GM19023 (cell line): ENCODE results near the gene GALNTL6.

ENCODE experiments used
- ATAC-seq: cut with Tn5 transposase; IDR thresholded peaks from one replicate; pipeline ENCODE4 v1.9.1; 2021; ENCODE audit warnings: mild to moderate bottlenecking, moderate library complexity; ENCODE audit not compliant: unreplicated experiment

GALNTL6 gene

DNA sequence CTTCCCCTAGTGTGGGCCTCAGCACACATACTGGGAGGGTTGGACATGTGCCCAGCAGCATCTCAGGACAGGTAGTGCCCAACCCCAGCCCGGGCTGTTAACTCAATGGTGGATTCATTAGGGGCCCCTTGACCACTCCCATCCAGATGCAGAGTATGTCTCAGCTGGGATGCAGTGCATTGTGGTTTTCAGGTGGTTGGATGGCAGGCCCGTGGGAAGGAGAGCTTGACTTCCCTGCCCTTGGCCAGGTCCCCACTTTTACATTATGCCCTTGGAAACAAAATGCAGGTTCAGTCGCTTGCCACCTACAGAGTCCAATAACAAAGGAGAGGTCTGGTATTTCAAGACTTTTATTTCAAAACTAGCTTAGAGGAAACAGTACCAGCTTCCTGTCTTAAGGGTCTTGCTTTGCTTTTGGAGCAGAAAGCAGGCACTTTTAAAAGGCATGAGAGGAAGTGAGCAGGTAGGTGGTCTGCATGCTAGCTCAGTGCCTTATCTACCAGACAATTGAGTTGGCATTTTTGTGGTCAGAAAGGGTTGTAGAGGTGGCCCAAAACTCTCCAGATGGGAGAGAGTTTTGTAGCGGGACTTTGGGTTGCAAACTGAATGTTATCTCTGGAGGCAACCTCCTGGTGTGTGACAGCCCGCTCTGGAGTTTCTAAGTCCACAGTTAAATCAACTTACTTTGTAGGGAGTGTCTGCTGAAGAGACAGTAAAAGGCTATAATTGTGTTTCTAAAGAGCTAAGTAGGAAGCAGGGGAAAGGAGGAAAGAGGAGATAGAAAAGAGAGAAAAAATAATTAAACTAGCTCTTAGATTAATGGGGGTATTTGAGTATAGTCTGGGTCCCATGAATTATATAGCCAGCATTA is 171.0 kb downstream of the GALNTL6 start:
- ATAC-seq: no peak

DNA sequence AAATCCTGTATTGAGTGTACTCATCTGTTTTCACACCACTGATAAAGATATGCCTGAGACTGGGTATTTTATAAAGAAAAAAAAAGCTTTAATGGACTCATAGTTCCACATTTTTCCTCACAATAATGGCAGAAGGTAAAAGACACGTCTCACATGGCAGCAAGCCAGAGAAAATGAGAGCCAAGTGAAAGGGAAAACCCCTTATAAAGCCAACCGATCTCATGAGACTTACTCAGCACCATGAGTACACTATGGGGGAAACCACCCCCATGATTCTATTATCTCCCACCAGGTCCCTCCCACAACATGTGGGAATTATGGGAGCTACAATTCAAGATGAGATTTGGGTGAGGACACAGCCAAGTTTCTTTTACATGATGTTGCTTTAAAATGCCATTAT is 171.9 kb downstream of the GALNTL6 start:
- ATAC-seq: no peak

DNA sequence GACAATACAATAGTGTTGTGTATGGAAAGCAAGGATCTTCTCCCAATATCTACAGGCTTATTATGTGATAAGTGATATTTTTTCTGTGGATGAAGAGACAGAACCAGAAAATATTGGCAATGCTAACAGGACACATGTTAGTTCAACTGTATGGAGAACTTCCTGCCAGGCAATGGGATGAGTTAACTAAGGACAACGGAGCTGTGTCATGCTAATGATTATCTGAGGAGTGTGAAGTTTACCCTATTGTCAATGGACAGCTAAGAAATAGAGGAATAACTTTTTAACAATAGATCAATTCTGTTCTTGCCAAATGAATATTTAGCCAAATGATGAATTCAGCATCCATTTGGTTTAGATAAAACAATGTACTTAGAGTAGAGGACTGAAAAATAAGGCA is 180.0 kb downstream of the GALNTL6 start:
- ATAC-seq: no peak

DNA sequence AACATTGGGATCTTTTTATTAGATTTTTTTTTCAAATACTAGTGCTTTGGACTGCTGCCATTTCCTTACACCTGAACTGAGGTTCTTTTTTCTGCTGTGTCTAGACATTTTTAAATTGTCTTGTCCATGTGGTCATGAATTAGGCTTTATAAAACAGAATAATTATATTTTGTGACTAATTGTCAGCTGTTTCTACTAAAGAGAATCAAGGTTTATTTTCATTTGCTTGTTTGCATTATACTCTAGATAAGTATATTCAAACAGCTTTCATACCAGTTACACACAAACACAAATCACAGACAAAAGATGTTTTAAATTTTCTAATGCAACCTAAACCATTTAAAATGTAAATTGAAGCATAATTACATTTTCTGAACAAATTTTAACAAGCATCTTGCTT is 194.7 kb downstream of the GALNTL6 start:
- ATAC-seq: no peak

DNA sequence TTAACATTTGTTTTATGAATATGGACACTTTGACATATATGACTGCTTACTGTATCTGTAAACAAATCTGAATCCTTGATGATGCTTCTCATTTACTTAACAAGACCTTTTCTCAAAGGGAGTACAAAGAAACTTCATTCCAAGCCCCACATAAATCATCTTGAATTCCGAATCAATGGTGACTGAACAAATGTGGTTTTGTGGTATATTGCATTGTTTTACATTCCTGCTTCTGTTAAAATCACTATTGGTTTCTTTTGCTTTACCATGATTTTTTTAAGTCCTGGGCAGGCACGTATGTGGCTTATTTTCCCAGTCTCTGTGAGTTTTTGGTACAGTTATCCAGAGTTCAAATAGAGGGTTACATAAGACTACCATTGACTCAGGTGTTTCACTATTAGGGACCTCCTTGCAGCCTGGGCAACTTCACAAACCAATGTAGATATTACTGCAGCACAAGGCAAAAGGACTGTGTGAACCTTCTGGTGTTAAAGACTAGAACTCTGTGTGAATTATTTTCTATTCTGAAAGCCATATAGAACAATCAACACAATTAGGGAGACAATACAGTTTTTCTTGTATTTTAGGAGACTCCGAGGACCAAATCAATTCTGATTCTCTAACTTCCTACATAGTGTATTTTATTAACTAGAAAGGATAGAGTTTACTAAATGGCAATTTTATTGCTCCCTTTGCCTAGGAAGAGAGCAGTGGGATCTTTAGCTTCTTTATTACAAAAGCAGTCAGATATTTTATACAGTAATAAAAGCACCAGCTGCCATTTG is 196.4 kb downstream of the GALNTL6 start:
- ATAC-seq: no peak

DNA sequence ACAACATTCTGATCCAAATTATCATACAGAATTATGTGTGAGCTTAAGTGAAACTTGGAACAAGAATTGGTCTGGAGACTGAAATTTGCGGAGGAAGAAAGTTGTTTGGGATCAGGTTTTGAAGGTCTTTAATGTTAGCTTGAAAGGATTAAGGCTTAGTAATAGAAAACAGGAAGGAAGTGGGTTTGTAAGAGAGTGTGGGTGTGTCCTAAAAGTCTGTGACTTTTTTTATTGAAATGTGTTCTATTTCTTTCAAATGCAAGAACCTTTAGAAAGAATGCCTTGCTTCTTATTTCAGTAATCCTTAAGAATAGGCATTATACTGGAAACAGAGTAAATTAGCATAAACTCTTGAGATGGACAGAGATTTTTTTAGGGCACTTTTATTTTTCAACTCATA is 198.0 kb downstream of the GALNTL6 start:
- no peak for ATAC-seq

DNA sequence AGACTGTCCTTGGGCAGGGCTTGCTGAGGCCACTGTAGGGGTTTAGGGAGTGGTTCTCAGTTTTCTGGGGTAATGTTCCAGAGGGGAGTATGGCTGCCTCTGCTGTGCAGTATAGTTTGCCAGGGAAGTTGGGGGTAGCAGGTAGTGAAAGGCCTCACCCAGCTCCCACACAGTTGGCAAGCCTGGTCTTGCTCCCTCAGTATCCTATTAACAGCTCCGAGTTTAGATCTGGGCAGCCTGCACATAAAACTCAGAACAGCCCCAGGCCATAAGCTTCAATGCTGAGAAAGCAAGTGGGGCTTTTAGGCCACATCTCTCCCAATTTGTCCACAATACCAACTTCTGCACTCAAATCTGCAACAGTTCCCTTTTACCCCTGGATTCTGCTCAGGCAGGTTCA is 205.2 kb downstream of the GALNTL6 start:
- no peak for ATAC-seq

DNA sequence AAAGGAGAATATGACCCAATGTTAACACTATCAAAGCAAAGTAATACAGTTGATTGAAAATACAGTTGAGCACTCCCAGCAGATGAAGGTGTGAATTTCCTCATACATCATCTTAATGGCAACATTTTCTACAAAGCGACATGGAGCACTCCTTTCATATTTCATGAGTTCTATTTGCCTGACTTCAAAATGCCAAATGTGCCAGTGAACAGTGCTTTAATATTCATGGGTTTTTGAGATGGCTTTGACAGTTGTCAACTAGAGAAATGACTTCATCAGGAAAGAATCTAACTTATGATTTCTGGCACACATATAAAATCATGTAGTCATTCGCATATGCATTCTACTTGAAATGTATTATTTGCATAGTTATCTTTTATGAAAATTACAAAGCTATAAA is 222.4 kb downstream of the GALNTL6 start:
- no peak for ATAC-seq

DNA sequence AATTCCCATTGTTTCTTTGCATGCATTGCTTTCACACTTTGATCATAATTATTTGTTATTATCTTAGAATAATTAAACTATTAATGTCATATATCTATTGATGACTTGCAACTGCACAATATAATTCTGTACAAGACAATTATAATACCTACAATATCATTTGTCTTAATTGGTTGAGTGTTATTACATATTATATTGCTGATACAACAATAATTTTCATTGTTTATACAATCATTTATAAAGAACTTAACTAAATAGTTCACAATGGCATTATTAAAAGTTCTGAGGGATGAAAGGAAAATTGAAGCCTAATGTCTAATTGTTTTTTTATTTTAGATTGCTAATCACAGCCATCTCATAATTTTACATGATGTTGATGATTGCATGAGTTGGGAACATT is 227.6 kb downstream of the GALNTL6 start:
- ATAC-seq: no peak

DNA sequence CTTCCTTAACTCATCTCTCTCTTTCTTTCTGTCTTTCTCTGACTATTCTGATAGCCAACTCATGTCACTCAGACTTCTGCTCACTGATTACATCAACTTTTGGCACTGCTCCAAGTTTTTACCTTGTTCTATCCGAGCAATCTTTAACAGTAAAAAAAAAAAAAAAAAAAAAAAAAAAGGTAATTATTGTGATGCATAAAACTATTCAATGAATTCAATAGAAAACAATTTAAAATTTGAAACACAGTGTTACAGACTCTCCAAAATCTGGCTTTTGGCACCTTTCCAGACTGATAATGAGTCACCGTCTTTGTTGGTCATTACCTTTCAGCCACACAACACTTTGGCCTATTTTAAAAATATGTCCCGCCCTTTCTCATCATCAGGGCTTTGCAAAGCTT is 229.5 kb downstream of the GALNTL6 start:
- no peak for ATAC-seq

DNA sequence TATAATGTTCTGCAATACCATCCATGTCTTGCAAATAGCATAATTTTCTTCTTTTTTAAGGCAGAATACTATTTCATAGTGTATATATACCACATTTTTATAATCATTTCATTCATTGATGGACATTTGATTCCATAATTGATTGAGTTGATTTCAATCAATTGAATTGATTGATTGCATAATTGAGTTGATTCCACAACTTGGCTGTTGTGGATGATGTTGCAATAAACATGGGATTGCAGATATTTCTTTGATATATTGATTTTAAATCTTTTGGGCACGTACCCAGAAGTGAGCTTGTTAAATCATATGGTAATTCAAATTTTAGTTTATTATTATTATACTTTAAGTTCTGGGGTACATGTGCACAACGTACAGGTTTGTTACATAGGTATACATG is 232.8 kb downstream of the GALNTL6 start:
- ATAC-seq: no peak

DNA sequence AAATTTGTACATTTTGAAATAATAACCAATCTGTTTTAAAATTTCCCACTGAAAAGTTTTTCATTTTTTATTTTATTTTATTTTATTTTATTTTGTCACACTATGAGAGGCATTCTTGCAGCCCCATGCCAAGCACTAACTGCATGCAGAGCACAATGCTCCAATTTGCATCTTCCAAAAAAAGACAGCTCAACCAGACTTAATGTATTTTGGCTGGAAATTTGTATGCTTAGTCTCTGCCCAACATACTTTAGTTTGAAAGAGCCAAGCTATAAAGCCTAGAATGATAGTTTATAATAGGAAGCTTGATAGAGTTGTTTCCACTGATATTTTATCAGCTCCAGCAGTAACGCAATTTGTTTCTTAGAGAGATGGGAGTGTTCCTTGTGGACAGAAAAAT is 235.5 kb downstream of the GALNTL6 start:
- ATAC-seq: no peak

DNA sequence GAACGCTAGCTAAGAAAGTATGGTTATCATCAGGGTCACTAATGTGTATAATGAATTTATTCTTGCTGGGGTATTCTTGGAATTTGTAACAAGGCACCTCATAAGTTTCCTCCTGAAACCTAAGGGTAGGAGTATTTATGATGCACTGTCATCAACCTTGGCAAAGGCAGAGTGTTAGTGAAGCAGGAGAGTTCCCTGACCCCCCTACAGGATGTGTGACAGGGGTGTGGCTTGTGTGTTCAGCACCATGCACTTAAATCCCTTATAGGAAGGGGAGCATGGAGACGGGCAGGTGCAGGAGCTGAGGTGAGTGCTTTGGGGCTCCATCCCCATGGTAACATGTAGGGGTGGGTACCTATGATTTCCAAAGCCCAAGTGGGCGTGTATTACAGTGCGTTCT is 237.7 kb downstream of the GALNTL6 start:
- ATAC-seq: no peak

DNA sequence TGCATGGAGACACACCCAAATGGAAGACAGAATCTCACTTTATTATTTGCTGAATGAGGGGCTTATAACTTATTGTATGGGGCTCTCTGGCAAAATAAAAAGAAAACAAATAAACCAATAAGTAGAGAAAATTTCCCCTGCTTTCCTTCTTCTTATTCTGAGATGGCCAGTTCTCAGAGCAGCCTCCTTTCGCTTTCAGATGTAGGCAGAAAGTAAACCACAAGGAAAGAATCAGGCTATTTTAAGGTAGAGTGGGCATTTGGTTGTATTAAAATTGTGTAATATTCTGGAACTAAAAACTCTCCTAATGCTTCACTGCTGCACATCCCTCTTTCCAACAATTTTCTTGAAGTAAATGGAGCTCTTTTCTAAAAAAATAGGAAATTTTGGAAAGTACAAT is 241.8 kb downstream of the GALNTL6 start:
- peak; percentile 67 for ATAC-seq

DNA sequence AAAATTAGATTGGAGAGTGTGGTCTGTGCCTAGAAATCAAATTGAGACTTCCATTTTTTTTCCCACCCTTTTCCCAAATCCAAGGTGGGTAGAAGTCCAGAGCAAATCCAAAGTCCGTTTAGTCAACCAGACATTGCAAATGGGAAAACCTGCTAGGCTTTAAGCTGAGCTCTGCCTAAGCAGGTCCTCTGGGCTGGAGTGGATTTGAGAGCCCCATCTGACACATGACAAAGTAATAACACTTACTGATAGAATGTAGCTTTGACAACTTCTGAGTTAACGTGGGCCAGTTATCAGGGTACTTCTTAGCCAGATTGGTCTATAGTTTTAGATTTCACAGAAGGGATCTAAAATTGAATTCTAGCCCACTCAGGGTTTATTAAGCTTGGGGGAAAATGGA is 242.3 kb downstream of the GALNTL6 start:
- ATAC-seq: no peak

DNA sequence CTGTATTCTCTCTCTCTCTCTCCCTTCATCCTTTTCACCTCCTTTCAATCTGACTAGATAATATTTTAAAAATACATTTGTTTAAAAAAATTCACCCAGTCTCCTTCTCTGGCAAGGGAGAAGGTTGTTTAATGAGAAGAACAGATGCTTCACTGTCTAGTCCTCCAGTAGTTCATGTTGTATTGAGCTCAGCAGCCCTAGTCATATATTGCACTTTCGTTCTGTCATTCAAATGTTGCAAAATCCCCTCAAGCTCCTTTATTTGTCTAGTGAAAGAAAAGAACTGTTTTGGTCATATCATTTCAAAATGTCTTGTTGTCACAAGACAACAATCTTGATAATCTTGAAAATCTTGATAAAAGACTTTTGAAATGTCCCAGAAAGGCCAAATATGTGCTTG is 248.0 kb downstream of the GALNTL6 start:
- peak; percentile 62 for ATAC-seq

DNA sequence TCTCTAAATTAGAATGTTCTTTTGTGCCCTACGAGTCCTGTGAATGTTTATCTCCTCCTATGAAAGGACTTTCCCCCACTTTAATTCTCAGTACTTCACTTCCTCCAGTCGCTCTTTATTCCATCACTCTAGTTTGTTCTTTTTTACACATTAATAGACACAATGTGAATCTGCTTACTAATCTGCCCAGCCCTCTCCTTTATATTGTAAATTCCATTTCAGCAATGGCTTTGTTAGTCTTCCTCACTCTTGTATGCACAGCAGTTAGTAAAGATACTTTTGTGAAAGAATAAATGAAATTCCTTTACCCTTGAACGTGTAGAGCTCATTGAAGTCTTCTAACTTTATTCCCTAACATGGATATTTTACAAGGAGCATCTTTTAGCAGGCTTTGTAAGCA is 255.3 kb downstream of the GALNTL6 start:
- ATAC-seq: no peak

DNA sequence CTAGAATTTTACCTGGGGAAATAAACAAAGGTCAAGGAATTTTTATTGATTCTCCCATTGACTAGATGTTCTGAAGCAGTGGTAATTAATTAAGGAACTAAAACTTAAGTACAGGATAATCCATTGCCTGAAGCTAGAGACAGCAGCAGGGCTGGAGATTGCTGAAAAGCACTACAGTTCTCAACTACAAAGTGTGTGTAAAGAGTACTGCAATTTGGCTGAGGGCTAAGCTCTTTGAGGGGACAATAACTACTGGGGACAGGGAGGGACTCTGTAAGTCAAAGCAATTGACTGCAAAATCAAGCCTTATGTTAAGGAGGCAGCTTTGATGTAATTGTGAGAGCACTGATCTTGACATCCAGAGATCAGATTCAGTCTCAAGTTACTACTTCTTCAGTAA is 260.4 kb downstream of the GALNTL6 start:
- no peak for ATAC-seq

DNA sequence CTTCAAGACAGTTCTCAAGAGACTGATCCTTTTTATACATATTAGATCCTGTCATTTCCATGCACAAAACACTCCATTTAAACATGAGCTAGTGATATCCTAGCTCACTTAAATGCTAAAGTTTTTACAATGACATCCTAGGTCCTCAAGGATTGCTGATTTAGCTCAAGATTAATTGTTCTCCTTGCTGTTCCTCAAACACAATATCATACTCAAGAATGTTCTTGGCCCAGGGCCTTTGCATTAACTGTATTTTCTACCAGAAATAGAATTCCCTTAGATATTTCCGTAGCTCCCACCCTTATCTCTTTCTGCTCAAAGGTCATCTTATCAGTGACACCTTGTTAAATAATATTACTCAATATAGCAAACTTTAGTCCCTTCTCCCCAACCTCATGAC is 270.1 kb downstream of the GALNTL6 start:
- ATAC-seq: no peak

DNA sequence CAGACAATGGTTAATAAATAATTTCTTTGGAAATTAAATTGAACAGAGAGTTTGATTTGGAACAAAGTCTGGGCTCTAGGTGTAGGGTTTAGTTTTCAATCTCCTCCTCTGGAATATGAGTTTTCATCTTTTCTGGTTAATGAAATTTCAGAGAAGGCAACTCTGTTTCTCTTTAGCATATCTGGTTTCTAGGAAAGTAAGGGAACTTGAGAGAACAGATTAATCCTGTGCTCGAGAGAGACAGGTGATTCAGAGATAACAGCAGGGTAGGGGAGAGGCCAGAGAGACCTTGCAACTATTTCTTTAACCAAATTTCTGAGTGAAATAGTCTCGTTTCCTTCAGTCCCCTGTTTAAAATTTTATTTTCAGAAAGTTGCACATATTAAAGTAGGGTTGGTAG is 275.4 kb downstream of the GALNTL6 start:
- no peak for ATAC-seq

DNA sequence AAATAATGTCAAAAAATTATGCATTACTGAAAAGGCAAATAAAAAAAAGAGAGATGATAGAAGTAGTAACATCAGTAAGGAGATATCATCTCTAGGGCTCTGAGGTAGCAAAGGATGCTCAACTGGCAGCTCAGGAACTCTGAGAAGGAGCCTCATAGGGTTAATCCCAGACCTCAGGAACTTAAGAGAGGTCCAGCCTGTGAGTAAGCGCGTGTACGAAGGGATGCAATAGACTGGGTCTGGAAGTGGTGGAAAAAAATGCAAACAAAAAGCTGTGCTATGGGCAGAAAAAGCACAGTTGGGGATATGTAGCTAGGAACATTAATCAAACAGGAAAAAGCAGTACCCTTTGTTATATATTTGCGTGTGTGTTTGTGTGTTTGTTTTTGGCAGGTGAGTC is 282.0 kb downstream of the GALNTL6 start:
- ATAC-seq: no peak

DNA sequence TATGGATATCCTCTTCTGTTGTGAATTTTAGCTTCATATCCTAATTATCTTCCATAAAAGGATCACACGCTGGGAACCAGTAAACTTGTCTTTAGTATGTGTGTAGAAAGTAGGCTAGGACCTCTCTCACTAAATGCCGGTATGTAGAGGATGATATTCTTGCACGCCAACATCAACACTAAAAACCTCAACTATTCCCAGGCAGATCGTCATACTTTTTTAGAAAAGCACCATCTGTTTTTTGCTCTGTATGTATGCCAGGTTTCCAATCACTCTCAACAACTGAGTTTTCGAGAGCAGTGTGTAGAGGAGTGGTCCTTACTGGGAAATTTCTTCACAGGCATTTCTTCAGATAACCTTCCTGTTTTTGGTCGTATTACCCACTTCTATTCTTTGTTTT is 283.6 kb downstream of the GALNTL6 start:
- no peak for ATAC-seq
